Posterior cingulate gyrus (tissue), 11 donors: ENCODE data around the gene WDR64.
"Not testable (repeated sequence)": the region's sequence is repeated elsewhere in the genome, so short reads cannot be mapped to it uniquely, and the experiment has no call there.

Source experiments
- DNase-seq, 10 donors: peaks; one replicate each; pipeline versions ENCODE4 v3.0.0 to v3.0.0-alpha.2; 2020 to 2021; ENCODE audit warnings: mixed read lengths in 3 of 10
- intact Hi-C: fragments of 100-400 bp; cut with DNase I; formaldehyde crosslinking; loops from one replicate; pipeline ENCODE4 v1.15.1; 2023

WDR64 gene

GRCh38 chr1:241696172-241696814 is 44.2 kb downstream of the WDR64 start:
- intact Hi-C loops, result no loop called here
- no peak for DNase-seq

- intact Hi-C loops, result no loop called here
- DNase-seq, result no peak
Measured at GRCh38 chr1:241696815-241697639, 44.9 kb downstream of the WDR64 start.

GRCh38 chr1:241697640-241698018 is 45.5 kb downstream of the WDR64 start:
- no peak for DNase-seq
- intact Hi-C loops, result no loop called here

GRCh38 chr1:241698177-241698576 is 46.1 kb downstream of the WDR64 start:
- DNase-seq, result no peak
- intact Hi-C loops, result no loop called here

GRCh38 chr1:241701483-241702295 is 49.6 kb downstream of the WDR64 start:
- intact Hi-C loops, result no loop called here
- no peak for DNase-seq

- DNase-seq, result no peak
- intact Hi-C loops, result no loop called here
Measured at GRCh38 chr1:241702442-241703373, 50.6 kb downstream of the WDR64 start.

- DNase-seq, intact Hi-C loops: not testable (repeated sequence)
Measured at GRCh38 chr1:241703739-241704138, 51.7 kb downstream of the WDR64 start.

- intact Hi-C loops, result no loop called here
- no peak for DNase-seq
Measured at GRCh38 chr1:241706257-241706656, 54.2 kb downstream of the WDR64 start.

GRCh38 chr1:241706967-241707366 is 54.9 kb downstream of the WDR64 start:
- intact Hi-C loops, result no loop called here
- DNase-seq, result peak in 1 of 10 donors; percentile 64

GRCh38 chr1:241707442-241707841 is 55.4 kb downstream of the WDR64 start:
- DNase-seq, result no peak
- intact Hi-C loops, result no loop called here

GRCh38 chr1:241711326-241711725 is 59.2 kb downstream of the WDR64 start:
- intact Hi-C loops, result no loop called here
- no peak for DNase-seq

- intact Hi-C loops, result no loop called here
- DNase-seq, result no peak
Measured at GRCh38 chr1:241713316-241713715, 61.2 kb downstream of the WDR64 start.

GRCh38 chr1:241714321-241715218 is 62.5 kb downstream of the WDR64 start:
- intact Hi-C loops, result no loop called here

GRCh38 chr1:241715435-241715834 is 63.4 kb downstream of the WDR64 start:
- intact Hi-C loops, result no loop called here
- no peak for DNase-seq

More at GRCh38 chr1:241714321-241715218, 62.5 kb downstream of the WDR64 start:
- no peak for DNase-seq

GRCh38 chr1:241715956-241716355 is 63.9 kb downstream of the WDR64 start:
- no peak for DNase-seq
- intact Hi-C loops, result no loop called here

- DNase-seq, result no peak
- intact Hi-C loops, result no loop called here
Measured at GRCh38 chr1:241716915-241717656, 65.0 kb downstream of the WDR64 start.

- DNase-seq, result no peak
- intact Hi-C loops, result no loop called here
Measured at GRCh38 chr1:241717975-241718374, 65.9 kb downstream of the WDR64 start.

- intact Hi-C loops, result no loop called here
- no peak for DNase-seq
Measured at GRCh38 chr1:241721011-241721410, 68.9 kb downstream of the WDR64 start.
